A673 (cell line): ENCODE data around the gene AFG1L. TPM values are rescaled to one million over a fixed set of nuclear protein-coding genes. Genes with fewer than 3 reads are reported as not detected.
A peak's percentile ranks its signal among the peaks of the same experiment; 100 is the strongest.
"Not testable (repeated sequence)": the region's sequence is repeated elsewhere in the genome, so short reads cannot be mapped to it uniquely, and the experiment has no call there.

Source experiments
- BruUV-seq: library from RNA; stranded (reverse); fragments of 400-500 nt; replicated peaks from 2 replicates; lab custom pipeline; 2021; lab: Mats Ljungman, UMichigan
- CTCF ChIA-PET: fragments of 300-600 bp; sonication (Branson Sonifier 250); formaldehyde crosslinking; loops from one replicate; lab custom pipeline; 2022; ENCODE audit warnings: antibody characterized with exemption; lab: Charles Lee
- POLR2A ChIA-PET: fragments of 300-600 bp; sonication (Branson Sonifier 250); formaldehyde crosslinking; loops from one replicate; lab custom pipeline; 2022; ENCODE audit warnings: antibody characterized with exemption; ENCODE audit not compliant: low non-redundant PET; lab: Charles Lee
- DNase-seq: peaks from one replicate; pipeline ENCODE4 v3.0.0-alpha.2; 2015; ENCODE audit warnings: low spot score
- H3K27ac ChIP-seq: fragments of 200-600 bp; sonication (generic); 2 replicates; pipeline ENCODE4 v1.5.1; 2016; ENCODE audit warnings: mixed run types, low read depth, mild to moderate bottlenecking, mixed read lengths, antibody characterized with exemption, low read length; ENCODE audit not compliant: poor library complexity, severe bottlenecking
- H3K27me3 ChIP-seq: fragments of 200-600 bp; sonication (generic); replicated peaks from 2 replicates; pipeline ENCODE4 v1.6.1; 2017; ENCODE audit warnings: mixed run types, low read depth, mild to moderate bottlenecking, mixed read lengths, antibody characterized with exemption, low read length; ENCODE audit not compliant: insufficient read depth, poor library complexity
- H3K36me3 ChIP-seq: fragments of 200-600 bp; sonication (generic); 2 replicates; pipeline ENCODE4 v1.6.1; 2016; ENCODE audit warnings: mixed run types, mild to moderate bottlenecking, mixed read lengths, antibody characterized with exemption, low read length; ENCODE audit not compliant: insufficient read depth, poor library complexity, severe bottlenecking
- H3K4me1 ChIP-seq: fragments of 200-600 bp; sonication (generic); 2 replicates; pipeline ENCODE4 v1.6.1; 2017; ENCODE audit warnings: mixed run types, mild to moderate bottlenecking, mixed read lengths, antibody characterized with exemption, low read length; ENCODE audit not compliant: insufficient read depth, poor library complexity, severe bottlenecking
- H3K4me3 ChIP-seq: fragments of 200-600 bp; sonication (generic); 2 replicates; pipeline ENCODE4 v1.5.1; 2016; ENCODE audit warnings: low read depth, mixed run types, mild to moderate bottlenecking, mixed read lengths, low read length; ENCODE audit not compliant: poor library complexity, severe bottlenecking
- H3K9me3 ChIP-seq: fragments of 200-600 bp; sonication (generic); 2 replicates; pipeline ENCODE4 v1.6.1; 2016; ENCODE audit warnings: mixed run types, low read depth, mild to moderate bottlenecking, mixed read lengths, antibody characterized with exemption, low read length; ENCODE audit not compliant: poor library complexity, severe bottlenecking
- CTCF ChIP-seq: fragments of 300-800, 200-600 bp; sonication (generic); conservative IDR thresholded peaks from 2 replicates; pipeline ENCODE4 v1.5.1; 2017; ENCODE audit warnings: low read depth, mild to moderate bottlenecking, antibody characterized with exemption, low read length, moderate library complexity, mixed read lengths
- EZH2 ChIP-seq: fragments of 200-600 bp; sonication (generic); IDR thresholded peaks from 2 replicates; pipeline ENCODE4 v1.6.1; 2017; ENCODE audit warnings: borderline replicate concordance, low read depth, mild to moderate bottlenecking, mixed read lengths, antibody characterized with exemption, low read length; ENCODE audit not compliant: poor library complexity, severe bottlenecking
- intact Hi-C: fragments of 100-400 bp; cut with micrococcal nuclease; formaldehyde crosslinking; loops from one replicate; pipeline ENCODE4 v1.10.0; 2022; ENCODE audit not compliant: unreplicated experiment
- total RNA-seq: library from RNA; stranded (reverse); gene quantifications from 2 replicates; pipeline ENCODE4 v1.2.3, GENCODE V29; 2021

Gene AFG1L
- total RNA-seq, 1 experiment from 2014 or later = 7.5 TPM

GRCh38 chr6:108559097-108559883 is 264.4 kb downstream of the AFG1L start:
- DNase-seq = peak; percentile 91
- CTCF ChIA-PET = no interaction called here
- TF ChIP-seq EZH2 (no peak), CTCF (no peak)
- intact Hi-C loops = loop anchor here (5.0 kb wide), 3 partner anchors 278 to 513 kb away; no protein-coding TSS in a partner anchor
- H3K27me3 ChIP-seq = no peaks in the 10 kb centered on the region
- peaks cover 19% of the 10 kb centered on the region for H3K4me1 ChIP-seq
- BruUV-seq = no TSS peak
- H3K27ac ChIP-seq = peak overlapping the region; percentile 79
- POLR2A ChIA-PET = no interaction called here
- H3K9me3 ChIP-seq = no peaks in the 10 kb centered on the region
- no peaks in the 10 kb centered on the region for H3K36me3 ChIP-seq
- peak overlapping the region; percentile 97 for H3K4me3 ChIP-seq

- peak; percentile 86 for DNase-seq
- Histone ChIP-seq H3K4me1 (peaks cover 23% of the 10 kb centered on the region), H3K36me3 (no peaks in the 10 kb centered on the region), H3K4me3 (peak overlapping the region; percentile 97), H3K27ac (peak overlapping the region; percentile 79), H3K9me3 (no peaks in the 10 kb centered on the region), H3K27me3 (no peaks in the 10 kb centered on the region)
- POLR2A ChIA-PET = no interaction called here
- no TSS peak for BruUV-seq
- no peak for TF ChIP-seq EZH2
- no peak for TF ChIP-seq CTCF
- CTCF ChIA-PET = no interaction called here
- intact Hi-C loops = loop anchor here (2.0 to 5.0 kb wide), 4 partner anchors 223 to 512 kb away; no protein-coding TSS in a partner anchor
These were observed 265.1 kb downstream of the AFG1L start for GRCh38 chr6:108559884-108560462.

GRCh38 chr6:108560463-108561308 is 265.8 kb downstream of the AFG1L start, which contains the start of gene FOXO3:
Gene FOXO3 (plus strand): TSS chr6:108560917. CDS start chr6:108561209, 292 bp downstream.
- TF ChIP-seq EZH2 (no peak), CTCF (no peak)
- peak within 1 kb of the TSS; percentile 97 for H3K4me3 ChIP-seq
- no TSS peak for BruUV-seq
- intact Hi-C loops = loop anchor here (2.0 kb wide), 1 partner anchor 222 kb away; no protein-coding TSS in a partner anchor
- peak within 1 kb of the TSS; percentile 79 for H3K27ac ChIP-seq
- ChIA-PET CTCF (no interaction called here), POLR2A (no interaction called here)
- no peaks in the 10 kb centered on the region for H3K36me3 ChIP-seq
- H3K4me1 ChIP-seq = peaks cover 29% of the 10 kb centered on the region
- no peaks in the 10 kb centered on the region for H3K27me3 ChIP-seq
- H3K9me3 ChIP-seq = no peaks in the 10 kb centered on the region
- peak; percentile 67 for DNase-seq

- BruUV-seq, H3K27ac ChIP-seq, CTCF ChIA-PET, H3K27me3 ChIP-seq, POLR2A ChIA-PET, H3K36me3 ChIP-seq, DNase-seq, H3K9me3 ChIP-seq: not testable (repeated sequence)
- H3K4me3 ChIP-seq = peak overlapping the region; percentile 97
- intact Hi-C loops = loop anchor here (2.0 kb wide), 1 partner anchor 222 kb away; no protein-coding TSS in a partner anchor
- peaks cover 33% of the 10 kb centered on the region for H3K4me1 ChIP-seq
These were observed 266.4 kb downstream of the AFG1L start for GRCh38 chr6:108561309-108561647.
